Fibroblast of skin of right quadriceps (primary cell): ENCODE data around the gene COL26A1.
"Not testable (repeated sequence)": the region's sequence is repeated elsewhere in the genome, so short reads cannot be mapped to it uniquely, and the experiment has no call there.

Experiments used
- DNase-seq: peaks from one replicate; pipeline ENCODE4 v3.0.0-alpha.2; 2013

COL26A1 gene

DNA sequence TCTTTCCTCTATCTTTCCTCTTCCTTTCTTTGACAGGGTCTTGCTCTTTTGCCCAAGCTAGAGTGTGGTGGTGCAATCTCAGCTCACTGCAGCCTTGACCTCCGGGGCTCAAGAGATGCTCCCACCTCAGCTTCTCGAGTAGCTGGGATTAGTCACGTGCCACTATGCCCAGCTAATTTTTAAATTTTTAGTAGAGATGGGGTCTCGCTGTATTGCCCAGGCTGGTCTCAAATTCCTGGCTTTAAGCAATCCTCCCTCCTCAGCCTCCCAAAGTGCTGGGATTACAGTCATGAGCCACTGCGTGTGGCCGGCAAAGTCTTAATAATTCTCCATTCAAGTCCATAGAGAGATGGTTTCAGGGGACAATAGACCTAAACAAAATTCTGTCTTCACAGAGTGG lies 40.2 kb downstream of the COL26A1 start:
- no peak for DNase-seq

DNA sequence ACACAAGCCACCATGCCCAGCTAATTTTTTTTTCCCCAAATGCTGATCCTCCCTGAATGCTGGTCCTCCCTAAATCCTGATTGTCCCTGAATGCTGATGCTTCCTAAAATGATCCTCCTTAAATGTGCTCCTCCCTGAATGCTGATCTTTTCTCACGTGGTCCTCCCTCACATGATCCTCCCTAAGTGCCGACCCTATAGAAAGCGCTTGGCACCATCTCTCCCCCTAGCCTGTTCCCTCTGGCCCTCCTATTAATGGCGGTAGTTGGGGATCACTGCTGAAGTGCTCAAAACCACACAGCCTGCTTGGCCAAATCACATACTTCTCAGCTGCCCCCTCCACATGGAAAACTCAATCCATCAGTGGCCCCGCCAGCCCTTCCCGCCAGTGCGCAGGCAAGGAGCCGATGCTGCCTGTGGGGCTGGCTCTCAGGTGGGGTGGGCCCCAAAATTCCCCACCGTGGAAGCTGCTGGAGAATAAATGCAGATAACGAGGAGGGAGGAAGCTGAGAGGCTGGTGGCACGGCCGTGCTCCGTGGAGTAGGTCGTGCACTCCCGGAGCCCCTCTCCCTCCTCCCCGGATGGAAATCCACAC lies 42.9 kb downstream of the COL26A1 start:
- DNase-seq, result no peak

DNA sequence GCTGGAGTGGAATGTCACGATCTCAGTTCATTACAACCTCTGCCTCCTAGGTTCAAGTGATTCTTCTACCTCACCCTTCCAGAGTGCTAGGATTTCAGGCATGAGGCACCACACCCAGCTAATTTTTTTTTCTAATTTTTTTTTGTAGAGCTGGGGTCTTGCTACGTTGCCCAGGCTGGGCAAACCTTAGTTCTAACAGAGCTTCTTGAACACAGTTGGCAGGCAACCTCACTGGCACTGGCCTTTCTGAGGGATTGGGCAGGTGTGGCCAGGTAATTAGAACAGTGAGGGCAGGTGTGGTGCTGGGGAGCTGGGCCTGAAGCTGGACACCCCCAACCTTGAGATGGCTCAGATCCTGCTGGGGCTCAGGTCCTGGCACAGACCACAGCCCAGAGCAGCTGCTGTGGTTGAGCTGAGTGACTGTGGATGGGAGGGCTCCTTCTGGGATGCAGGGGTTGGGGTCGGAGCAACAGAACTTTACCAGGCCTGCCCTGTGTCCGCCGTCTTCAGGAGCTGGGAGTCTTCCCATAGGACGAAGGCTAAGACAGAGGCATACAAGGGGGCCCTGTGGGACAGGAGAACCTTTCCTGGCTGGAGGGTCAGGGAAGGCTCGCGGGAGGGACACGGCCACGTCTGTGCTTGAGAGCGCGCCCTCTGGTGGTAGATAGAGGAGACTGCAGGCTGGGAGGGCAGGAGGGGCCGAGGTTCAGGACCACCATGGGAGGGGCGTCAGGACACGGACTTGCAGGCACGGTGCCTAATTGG lies 48.2 kb downstream of the COL26A1 start:
- DNase-seq, result peak; percentile 19

DNA sequence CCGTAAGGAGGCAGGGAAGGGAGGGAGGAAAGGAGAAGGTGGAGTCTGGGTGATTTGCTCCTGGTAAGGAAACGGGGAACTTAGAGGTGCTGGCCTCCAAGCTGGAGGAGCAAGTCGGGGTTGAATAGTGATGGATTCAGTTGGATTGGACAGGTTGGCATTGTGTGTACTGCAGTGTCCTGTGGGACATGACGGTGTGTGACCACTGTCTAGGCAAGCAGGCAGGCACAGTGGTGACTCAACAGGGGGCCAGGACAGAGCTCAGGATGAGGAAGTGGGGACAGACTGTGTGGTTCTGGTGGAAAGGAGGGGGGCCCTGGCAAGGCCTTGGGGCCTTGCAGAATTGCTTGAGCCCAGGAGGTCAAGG lies 48.8 kb downstream of the COL26A1 start:
- no peak for DNase-seq

DNA sequence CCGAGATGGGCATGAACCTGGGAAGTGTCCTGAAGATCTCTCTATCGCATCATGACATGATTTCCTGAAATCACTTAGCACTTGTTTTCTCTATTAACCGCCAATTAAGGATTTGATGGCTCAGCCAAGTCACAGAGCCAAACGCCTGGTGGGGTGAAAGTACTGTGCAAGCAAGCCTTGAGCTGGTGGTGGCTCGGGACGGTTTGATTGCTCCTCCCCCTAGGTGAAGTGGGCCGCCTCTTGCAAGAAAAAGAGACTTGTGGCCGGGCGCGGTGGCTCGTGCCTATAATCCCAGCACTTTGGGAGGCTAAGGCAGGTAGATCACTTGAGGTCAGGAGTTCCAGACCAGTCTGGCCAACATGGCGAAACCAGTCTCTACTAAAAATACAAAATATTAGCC lies 50.3 kb downstream of the COL26A1 start:
- DNase-seq, result no peak

DNA sequence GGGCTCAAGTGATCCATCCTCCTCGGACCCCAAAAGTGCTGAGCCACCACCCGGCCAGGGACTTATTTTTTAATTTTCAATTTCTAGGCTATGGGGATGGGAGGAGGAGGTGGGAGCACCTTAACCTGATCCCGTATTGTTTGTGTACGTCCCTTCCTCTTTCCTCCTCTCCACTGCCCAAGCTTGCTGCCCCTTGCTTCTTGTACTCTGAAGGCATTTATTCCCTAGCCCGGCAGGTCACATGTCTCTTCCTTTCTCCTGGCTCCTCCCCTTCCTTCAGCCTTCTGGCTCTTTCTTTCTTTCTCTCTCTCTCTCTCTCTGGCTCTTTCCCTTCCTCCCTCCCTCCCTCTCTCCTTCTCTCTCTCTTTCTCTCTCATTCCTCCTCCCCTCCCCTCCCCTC lies 56.0 kb downstream of the COL26A1 start:
- no peak for DNase-seq

DNA sequence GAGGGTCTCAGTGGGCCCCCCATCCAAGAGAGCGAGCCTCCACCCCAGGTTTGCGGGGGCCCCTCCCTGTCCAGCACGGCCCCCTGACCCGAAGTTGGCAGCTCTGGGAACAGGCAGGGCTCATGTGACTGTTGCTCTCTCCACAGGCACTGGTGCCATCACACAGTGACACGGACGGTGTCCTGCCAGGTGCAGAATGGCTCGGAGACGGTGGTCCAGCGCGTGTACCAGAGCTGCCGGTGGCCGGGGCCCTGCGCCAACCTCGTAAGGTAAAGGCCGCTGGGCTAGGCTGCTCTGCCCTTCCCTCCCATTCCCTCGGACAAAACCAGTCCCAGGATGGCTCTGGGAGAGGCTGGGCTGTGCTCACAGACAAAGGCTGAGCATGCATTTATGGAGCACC lies 57.2 kb downstream of the COL26A1 start:
- DNase-seq, result no peak

DNA sequence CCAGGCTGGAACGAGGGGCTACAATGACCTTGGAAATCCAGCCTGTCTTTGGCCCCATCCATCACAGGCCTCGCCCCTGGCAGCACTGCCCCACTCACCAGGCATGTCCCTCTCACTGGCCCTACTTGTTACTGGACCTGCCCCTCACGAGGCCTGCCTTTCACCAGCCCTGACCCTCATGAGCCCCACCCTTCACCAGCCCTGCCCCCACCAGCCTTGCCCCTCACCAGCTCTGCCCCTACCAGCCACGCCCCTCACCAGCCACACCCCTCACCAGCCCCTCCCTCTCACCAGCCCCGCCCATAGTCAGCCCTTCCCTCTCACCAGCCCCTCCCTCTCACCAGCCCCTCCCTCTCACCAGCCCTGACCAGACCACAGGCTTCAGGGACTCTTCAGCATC lies 57.8 kb downstream of the COL26A1 start:
- DNase-seq, result no peak

DNA sequence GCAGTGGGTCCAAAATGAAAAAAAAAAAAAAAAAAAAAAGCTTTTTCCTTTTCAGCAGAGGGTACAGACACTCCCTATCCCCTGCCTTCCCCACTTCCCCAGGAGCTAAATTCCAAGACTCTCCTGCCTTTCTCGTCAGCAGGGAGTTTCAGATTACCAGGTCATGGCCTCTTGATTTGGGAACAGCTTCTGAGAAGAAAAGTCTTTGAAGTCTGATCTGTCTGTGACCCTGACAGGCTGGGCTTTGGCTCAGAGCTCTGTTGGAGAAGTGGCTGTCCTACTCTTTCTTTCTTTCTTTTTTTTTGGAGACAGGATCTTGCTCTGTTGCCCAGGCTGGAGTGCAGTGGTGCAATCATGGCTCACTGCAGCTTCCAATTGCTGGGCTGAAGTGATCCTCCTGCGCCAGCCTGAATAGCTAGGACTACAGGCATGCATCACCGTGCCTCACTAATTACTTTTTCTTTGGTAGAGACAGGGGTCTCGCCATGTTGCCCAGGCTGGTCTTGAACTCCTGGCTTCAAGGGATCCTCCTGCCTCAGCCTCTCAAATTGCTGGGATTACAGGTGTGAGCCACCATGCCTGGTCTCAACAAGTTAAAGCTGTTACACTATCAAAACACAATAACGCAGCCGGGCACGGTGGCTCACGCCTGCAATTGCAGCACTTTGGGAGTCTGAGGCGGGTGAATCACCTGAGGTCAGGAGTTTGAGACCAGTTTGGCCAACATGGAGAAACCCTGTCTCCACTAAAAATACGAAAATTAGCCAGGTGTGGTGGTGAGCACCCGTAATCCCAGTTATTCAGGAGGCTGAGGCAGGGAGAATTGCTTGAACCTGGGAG lies 59.9 kb downstream of the COL26A1 start:
- no peak for DNase-seq

DNA sequence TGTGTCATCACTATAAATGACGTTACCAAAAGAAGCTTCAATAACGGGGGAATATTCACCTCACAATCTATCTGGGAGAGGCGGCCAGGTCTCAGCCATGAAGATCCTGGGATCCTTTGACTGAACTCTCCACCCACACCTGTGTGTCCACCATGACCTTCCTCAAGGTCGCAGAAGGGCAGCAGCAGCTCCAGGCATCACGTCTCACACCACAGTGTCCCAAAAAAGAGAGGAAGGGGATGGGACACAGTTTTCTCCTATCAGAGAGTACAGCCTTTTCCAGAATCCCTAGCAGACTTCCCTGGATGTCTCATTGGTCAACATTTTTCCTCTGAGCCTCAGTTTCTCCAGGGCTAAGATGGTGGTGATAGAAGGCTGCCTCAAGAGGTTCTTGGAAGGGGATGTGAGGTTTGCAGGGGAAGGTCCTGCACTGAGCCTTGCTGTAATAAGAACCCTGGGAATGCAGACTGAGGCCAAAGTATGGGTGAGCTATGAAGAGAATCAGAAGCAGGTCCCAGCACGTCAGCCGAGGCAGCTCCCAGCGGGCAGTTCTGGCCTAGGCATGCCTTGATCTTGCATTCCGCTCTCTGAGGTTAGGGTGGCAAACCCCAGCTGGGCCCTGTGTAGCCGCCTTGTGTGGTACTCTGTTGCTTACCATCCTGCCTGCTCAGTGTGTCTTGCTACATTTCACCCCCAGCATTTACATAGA lies 63.8 kb downstream of the COL26A1 start:
- DNase-seq, result no peak

DNA sequence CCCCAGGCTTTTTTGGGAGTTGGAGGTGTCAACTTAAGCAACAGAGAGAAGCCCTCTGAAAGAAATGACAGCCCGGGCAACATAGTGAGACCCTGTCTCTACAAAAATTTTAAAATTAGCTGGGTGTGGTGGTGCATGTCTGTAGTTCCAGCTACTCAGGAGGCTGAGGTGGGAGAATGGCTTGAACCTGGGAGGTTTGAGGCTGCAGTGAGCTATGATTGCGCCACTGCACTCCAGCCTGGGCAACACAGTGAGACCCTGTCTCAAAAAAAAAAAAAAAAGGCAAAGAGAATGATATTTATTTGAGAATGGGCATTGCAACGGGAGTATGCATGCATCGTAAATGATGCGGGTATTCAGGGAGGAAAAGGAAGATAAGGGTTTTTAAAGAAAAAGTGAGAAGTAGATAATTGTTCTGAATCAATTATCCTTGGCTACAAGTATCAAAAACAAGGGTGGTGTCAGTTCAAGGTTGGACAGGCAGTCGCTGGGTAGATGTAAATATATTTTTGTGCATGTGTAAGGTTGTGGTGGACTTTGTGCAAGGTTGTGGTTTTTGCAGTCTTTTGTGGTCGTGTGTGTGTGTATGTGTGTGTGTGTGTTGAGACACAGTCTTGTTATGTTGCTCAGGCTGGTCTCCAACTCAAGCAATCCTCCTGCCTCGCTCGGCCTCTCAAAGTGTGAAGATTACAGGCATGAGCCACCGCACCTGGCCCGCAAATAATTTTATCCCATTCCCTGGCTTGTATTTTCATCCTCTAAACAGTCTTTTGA lies 65.6 kb downstream of the COL26A1 start:
- no peak for DNase-seq

DNA sequence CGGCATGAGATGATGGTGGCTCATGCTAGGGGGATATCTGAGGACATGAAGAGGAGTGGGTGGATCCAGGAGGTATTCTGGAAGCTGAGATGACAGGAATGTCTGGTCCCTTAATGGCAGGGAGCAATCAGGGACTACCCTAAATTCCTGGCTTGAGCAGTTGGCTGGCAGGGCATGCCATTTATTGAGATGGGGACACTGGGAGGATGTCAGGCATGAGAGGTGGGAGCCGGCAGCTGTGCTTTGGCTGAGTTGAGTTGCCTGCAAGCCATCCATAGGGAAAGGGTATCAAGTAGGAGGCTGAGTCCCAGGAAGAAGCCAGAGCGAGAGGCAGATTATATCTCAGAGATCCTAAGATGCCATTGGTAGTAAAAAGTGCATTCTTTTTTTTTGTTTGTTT lies 69.6 kb downstream of the COL26A1 start:
- DNase-seq, result no peak

DNA sequence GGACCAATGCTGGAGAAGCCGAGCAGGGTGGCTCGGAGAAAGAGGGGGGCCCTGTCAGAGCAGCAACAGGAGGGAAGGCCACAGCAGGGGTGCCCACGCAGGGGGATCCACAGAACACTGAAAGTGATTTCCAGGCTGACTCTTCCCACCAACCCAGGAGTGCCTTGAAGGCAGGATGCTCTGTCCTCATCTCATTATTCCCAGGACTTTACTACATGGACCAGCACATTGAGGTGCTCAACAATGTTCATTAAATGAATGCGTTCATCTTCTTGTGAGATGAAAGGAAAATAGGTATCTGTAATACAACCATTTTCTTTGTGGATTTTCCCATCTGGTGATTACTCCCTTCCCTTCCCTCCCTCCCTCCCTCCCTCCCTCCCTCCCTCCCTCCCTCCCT lies 71.0 kb downstream of the COL26A1 start:
- DNase-seq, result no peak

DNA sequence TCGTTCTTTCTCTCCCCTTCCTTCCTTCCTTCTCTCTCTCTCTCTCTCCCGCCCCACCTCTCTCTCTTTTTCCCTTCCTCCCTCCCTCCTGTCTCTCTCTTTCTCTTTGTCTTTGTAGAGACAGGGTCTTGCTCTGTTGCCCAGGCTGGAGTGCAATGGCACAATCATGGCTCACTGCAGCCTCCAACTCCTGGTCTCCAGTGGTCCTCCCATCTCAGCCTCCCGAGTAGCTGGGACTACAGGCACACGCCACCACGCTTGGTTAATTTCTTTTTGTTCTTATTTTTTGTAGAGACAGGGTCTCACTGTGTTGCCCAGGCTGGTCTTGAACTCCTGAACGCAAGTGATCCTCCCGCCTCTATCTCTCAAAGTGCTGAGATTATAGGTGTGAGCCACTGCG lies 71.5 kb downstream of the COL26A1 start:
- not testable (repeated sequence) for DNase-seq

DNA sequence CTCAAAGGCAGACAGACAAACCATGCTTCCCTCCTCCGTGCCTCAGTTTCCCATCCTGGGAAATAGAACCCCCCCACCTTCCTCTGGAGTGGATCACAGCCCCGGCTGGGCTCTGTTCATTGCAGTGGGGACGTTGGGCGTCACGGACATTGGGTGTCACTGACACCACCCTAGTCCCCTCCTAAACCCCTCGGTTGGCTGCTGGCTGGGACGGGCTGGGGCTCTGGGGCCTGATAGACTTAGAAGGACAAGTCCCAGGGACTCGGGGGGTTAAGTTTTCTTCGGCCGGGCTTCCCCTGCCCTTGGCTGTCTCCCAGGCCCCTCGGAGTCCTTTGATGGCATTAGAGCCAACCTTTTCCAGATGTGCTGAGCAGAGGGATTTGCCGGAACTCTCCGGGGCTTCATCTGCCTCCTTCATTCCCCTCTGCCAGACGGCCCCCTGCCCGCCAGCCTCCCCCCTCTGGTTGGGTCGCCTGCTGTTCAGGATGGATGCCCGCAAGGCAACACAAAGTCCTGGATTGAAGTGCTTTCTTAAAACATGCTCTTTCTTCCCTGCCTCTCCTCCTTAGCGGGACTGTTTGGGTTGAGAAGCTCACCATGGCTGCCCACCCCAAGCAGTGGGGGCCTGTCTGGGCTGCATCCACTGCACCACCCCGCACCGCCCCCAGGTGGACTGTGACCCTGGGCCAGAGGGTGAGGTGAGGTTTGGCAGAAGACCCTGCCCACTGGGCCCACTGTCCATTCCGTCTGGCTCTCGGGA lies 73.0 kb downstream of the COL26A1 start:
- DNase-seq, result no peak

DNA sequence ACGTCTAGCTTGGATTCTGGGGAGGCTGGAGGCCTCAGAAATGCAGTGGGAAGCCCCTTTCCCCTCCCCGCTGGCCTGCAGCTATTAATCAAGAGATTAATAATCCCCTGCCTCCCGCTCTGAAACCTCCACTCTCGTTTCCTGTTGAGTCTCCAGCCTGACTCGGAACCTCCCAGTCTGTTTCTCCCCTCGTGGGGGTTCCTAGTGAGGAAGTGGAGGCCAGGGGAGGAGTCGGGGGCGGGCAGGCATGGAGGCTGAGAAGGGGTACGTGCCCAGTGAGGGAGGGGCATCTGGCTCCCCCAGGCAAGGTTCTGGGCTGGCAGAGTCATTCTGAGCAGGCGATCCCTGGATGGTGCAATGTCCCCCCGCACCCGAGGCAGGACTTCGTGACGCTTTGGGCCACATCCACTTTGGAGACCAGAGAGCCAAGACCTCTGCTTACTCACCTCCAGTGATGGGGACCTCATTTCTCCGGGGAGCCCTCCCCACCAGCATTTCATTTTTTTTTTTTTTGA lies 73.6 kb downstream of the COL26A1 start:
- no peak for DNase-seq

DNA sequence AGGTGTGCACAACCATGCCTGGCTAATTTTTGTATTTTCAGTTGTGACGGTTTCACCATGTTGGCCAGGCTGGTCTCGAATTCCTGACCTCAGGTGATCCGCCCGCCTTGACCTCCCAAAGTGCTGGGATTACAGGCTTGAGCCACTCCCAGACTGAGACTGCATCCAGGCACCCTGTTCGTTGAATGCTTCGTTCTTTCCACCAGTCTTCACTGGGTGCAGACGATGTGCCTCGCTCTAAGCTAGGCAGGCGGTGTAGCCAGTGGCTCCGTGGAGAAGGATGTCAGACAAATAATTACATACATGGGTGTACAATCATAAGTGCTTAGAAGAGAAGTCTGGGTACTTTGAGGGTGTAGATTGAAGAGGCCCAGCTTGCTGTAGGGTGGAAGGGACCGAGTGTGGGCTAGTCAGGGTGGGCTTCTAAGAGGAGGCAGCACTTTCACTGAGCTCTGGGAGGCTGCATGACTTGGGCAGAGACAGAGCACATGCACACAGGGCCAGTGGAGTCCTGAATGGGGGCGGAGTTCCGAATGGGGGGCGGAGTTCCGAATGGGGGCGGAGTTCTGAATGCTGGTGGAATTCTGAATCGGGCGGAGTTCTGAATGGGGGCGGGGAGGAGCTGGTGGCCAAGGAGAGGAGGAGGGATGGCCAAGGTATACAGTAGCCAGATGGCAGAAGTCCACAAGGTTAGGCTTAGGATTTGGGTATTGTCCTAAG lies 74.3 kb downstream of the COL26A1 start:
- no peak for DNase-seq

DNA sequence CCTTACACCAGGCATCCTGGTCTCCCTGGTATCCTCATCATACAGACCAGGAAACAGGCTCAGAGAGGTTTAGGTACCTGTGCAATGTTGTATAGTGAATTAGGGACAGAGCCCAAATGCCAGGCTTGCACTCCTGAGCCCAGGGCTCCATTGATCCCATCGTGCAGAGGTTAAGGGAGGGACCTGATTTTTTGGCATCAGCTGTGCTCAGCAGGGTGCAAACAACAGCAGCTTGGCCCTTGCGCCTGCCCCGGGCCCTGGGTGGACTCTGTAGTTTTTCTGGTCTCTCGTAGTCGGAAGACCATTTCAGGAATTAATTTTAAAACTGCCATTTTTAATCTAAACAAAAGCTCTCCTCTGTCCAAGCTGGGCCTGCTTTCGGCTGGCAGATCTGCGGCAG lies 79.2 kb downstream of the COL26A1 start:
- no peak for DNase-seq

DNA sequence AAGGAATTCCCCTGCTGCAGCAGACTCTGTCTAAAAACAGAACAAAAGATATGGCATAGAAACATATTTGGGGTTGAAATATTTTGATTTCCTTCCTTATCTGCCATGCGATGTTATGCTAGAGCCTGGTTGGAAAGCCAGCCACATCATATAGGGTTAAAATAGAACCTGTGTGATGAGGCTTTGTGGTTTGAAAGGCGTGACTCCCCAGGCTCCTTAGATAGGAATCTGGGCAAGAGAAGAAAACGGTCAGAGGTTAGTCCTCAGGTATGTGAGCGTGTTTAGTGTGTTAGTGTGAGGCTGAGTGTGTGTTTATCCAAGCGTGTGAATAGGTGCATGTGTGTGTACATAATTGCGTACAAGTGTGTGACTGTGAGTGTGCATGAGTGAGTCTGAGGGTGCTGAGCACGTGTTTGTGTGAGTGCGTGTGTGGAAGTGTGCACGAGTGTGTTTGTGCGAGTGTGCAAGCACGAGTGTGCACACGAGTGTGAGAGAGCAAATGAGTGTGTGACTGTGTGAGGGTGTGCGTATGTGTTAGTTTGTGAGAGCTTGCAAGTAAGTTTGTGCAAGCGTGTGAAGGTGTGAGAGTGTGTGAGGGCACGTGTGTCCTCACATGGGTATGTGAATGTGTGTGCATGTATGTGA lies 79.9 kb downstream of the COL26A1 start:
- no peak for DNase-seq

DNA sequence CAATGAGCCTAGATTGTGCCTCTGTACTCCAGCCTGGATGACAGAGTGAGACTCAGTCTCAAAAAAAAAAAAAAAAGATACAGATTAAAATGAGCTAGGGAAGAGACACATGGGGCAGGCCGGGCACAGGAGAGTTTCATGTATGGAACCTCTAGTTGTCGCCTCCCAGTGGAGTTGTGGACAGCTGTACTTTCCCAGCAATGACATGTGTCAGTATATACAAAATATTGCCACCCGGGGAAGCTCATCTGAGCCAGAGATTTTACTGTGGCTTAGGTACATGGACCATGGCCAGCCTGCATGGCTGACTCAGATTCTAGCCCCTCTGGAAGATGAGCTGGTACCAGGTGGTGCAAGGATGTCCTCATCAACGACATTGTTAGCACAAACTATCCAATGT lies 87.4 kb downstream of the COL26A1 start:
- DNase-seq, result no peak
